GM23248 (cell line): ENCODE results near the gene PCLAF. TPM values are rescaled to one million over a fixed set of nuclear protein-coding genes. Genes with fewer than 3 reads are reported as not detected.

ENCODE experiments used
- DNase-seq: peaks from one replicate; pipeline ENCODE4 v3.0.0-alpha.2; 2015
- H2AFZ ChIP-seq: fragments of 200-600 bp; sonication (generic); 2 replicates; pipeline ENCODE4 v1.6.1; 2016; ENCODE audit warnings: antibody characterized with exemption
- H3F3A ChIP-seq: fragments of 200-600 bp; sonication (generic); 2 replicates; pipeline ENCODE4 v1.6.1; 2016; ENCODE audit warnings: mild to moderate bottlenecking, antibody characterized with exemption, mixed run types; ENCODE audit not compliant: insufficient read depth
- H3K27ac ChIP-seq: fragments of 200-600 bp; sonication (generic); 2 replicates; pipeline ENCODE4 v1.5.1; 2016; ENCODE audit warnings: mild to moderate bottlenecking
- H3K27me3 ChIP-seq: fragments of 200-600 bp; sonication (generic); replicated peaks from 2 replicates; pipeline ENCODE4 v1.6.1; 2016; ENCODE audit warnings: mild to moderate bottlenecking; ENCODE audit not compliant: insufficient read depth
- H3K36me3 ChIP-seq: fragments of 200-600 bp; sonication (generic); 2 replicates; pipeline ENCODE4 v1.6.1; 2016; ENCODE audit warnings: low read depth, mild to moderate bottlenecking
- H3K4me1 ChIP-seq: fragments of 200-600 bp; sonication (generic); 2 replicates; pipeline ENCODE4 v1.6.1; 2016; ENCODE audit warnings: mild to moderate bottlenecking; ENCODE audit not compliant: insufficient read depth
- H3K4me2 ChIP-seq: fragments of 200-600 bp; sonication (generic); one replicate; pipeline ENCODE4 v1.6.1; 2016; ENCODE audit warnings: mild to moderate bottlenecking; ENCODE audit not compliant: unreplicated experiment
- H3K4me3 ChIP-seq: fragments of 200-600 bp; sonication (generic); 2 replicates; pipeline ENCODE4 v1.5.1; 2016; ENCODE audit warnings: mild to moderate bottlenecking
- H3K79me2 ChIP-seq: fragments of 200-600 bp; sonication (generic); 2 replicates; pipeline ENCODE4 v1.6.1; 2016; ENCODE audit warnings: mild to moderate bottlenecking; ENCODE audit not compliant: insufficient read depth
- H3K9ac ChIP-seq: fragments of 200-600 bp; sonication (generic); 2 replicates; pipeline ENCODE4 v1.6.1; 2016; ENCODE audit warnings: mild to moderate bottlenecking
- H3K9me2 ChIP-seq: fragments of 200-600 bp; sonication (generic); 2 replicates; pipeline ENCODE4 v1.6.1; 2016; ENCODE audit warnings: mixed run types, mild to moderate bottlenecking, moderate library complexity; ENCODE audit not compliant: insufficient read depth
- H3K9me3 ChIP-seq: fragments of 200-600 bp; sonication (generic); one replicate; pipeline ENCODE4 v1.6.1; 2017; ENCODE audit warnings: low read depth
- H4K20me1 ChIP-seq: fragments of 200-600 bp; sonication (generic); 2 replicates; pipeline ENCODE4 v1.6.0; 2016; ENCODE audit not compliant: insufficient read depth
- EZH2 ChIP-seq: fragments of 200-600 bp; sonication (generic); IDR thresholded peaks from 2 replicates; pipeline ENCODE4 v1.6.1; 2018; ENCODE audit warnings: antibody characterized with exemption, mild to moderate bottlenecking; ENCODE audit not compliant: insufficient read depth, poor library complexity, severe bottlenecking
- EZH2phosphoT487 ChIP-seq: fragments of 200-600 bp; sonication (generic); IDR thresholded peaks from 2 replicates; pipeline ENCODE4 v1.6.1; 2018; ENCODE audit warnings: antibody characterized with exemption, moderate library complexity, mild to moderate bottlenecking, low read depth; ENCODE audit not compliant: insufficient read depth
- WGBS, 2 experiments: methylation state at CpG; one replicate each; pipeline ENCODE4 v1.1.6; 2015 to 2017; ENCODE audit warnings: low lambda C conversion rate in 2 of 2, low coverage in 1 of 2; ENCODE audit errors: missing lambda C conversion rate in 2 of 2; 5-methylcytosine and 5-hydroxymethylcytosine counted together
- in situ Hi-C: fragments of 300-500 bp; cut with MboI; formaldehyde crosslinking; loops from 2 replicates; pipeline ENCODE4 v1.15.0; 2020
- polyA plus RNA-seq: library from polyadenylated mRNA; unstranded; fragments of >200 nt; fragmentation: Nextera tagmentation; extraction: Ambion mirVana; gene quantifications from 2 replicates; pipeline ENCODE4 v1.2.1, GENCODE V29; 2016
- total RNA-seq: library from RNA; depleted of rRNA; stranded (reverse); fragments of >200 nt; shearing (Covaris generic); gene quantifications from 2 replicates; pipeline ENCODE4 v1.2.3, GENCODE V29; 2014

PCLAF gene
- total and polyA plus RNA-seq, 2 experiments from 2014 or later: 16.0 to 44.5 TPM

GRCh38 chr15:64425221-64425620 lies 44.0 kb upstream of the PCLAF start:
- no peak for DNase-seq
- Histone ChIP-seq H3K27me3 (no peaks in the 10 kb centered on the region), H3K4me1 (peaks cover 12% of the 10 kb centered on the region), H2AFZ (no peak overlapping the region), H3K4me2 (no peak overlapping the region), H3K9ac (no peak overlapping the region), H3K79me2 (no peaks in the 10 kb centered on the region), H3F3A (peaks cover 24% of the 10 kb centered on the region), H4K20me1 (no peaks in the 10 kb centered on the region), H3K9me2 (no peaks in the 10 kb centered on the region), H3K4me3 (no peak overlapping the region), H3K27ac (no peak overlapping the region), H3K9me3 (no peaks in the 10 kb centered on the region), H3K36me3 (peaks cover 37% of the 10 kb centered on the region; the same call in 1 of the 2 replicates)
- in situ Hi-C loops: loop anchor here (10.0 kb wide), 1 partner anchor 230 kb away; no protein-coding TSS in a partner anchor
- TF ChIP-seq EZH2phosphoT487: no peak
- no peak for TF ChIP-seq EZH2
- WGBS, 2 experiments: 66 to 70% methylated on average over 3 of the region's 3 CpGs

- Histone ChIP-seq H2AFZ (no peak overlapping the region), H3K9me2 (no peaks in the 10 kb centered on the region), H4K20me1 (no peaks in the 10 kb centered on the region), H3K9me3 (no peaks in the 10 kb centered on the region), H3K27ac (no peak overlapping the region), H3K36me3 (peaks cover 39% of the 10 kb centered on the region), H3K79me2 (no peaks in the 10 kb centered on the region), H3F3A (peaks cover 12% of the 10 kb centered on the region), H3K4me1 (no peaks in the 10 kb centered on the region), H3K27me3 (no peaks in the 10 kb centered on the region), H3K9ac (no peak overlapping the region), H3K4me2 (no peak overlapping the region), H3K4me3 (no peak overlapping the region)
- TF ChIP-seq EZH2phosphoT487 (no peak), EZH2 (no peak)
- WGBS, 2 experiments: 90 to 93% methylated on average over 6 of the region's 6 CpGs
- DNase-seq: no peak
- in situ Hi-C loops: loop anchor here (10.0 kb wide), 1 partner anchor 231 kb away; no protein-coding TSS in a partner anchor
Measured at GRCh38 chr15:64423970-64424369, 42.7 kb upstream of the PCLAF start.

- Histone ChIP-seq H4K20me1 (no peaks in the 10 kb centered on the region), H3K9me3 (no peaks in the 10 kb centered on the region), H3F3A (no peaks in the 10 kb centered on the region), H3K27me3 (no peaks in the 10 kb centered on the region), H3K4me1 (no peaks in the 10 kb centered on the region), H3K27ac (no peak overlapping the region), H3K36me3 (peaks cover 49% of the 10 kb centered on the region), H3K9ac (no peak overlapping the region), H3K9me2 (no peaks in the 10 kb centered on the region), H2AFZ (no peak overlapping the region), H3K79me2 (no peaks in the 10 kb centered on the region), H3K4me2 (no peak overlapping the region), H3K4me3 (no peak overlapping the region)
- WGBS, 2 experiments: 96% methylated on average over 2 of the region's 2 CpGs
- in situ Hi-C loops: loop anchor here (10.0 kb wide), 1 partner anchor 232 kb away; no protein-coding TSS in a partner anchor
- DNase-seq: no peak
- TF ChIP-seq EZH2phosphoT487 (no peak), EZH2 (no peak)
Measured at GRCh38 chr15:64422697-64423096, 41.5 kb upstream of the PCLAF start.

- WGBS, 2 experiments: 92 to 94% methylated on average over 2 of the region's 2 CpGs
- H3K36me3 ChIP-seq: peaks cover 59% of the 10 kb centered on the region
- no peaks in the 10 kb centered on the region for H3K4me1 ChIP-seq
- no peaks in the 10 kb centered on the region for H3K27me3 ChIP-seq
- DNase-seq: no peak
- H3K9me2 ChIP-seq: no peaks in the 10 kb centered on the region
- no peak overlapping the region for H3K27ac ChIP-seq
- no peaks in the 10 kb centered on the region for H3F3A ChIP-seq
- no peak overlapping the region for H3K9ac ChIP-seq
- H3K4me2 ChIP-seq: no peak overlapping the region
- no peaks in the 10 kb centered on the region for H4K20me1 ChIP-seq
- H3K4me3 ChIP-seq: no peak overlapping the region
- no peaks in the 10 kb centered on the region for H3K9me3 ChIP-seq
- TF ChIP-seq EZH2phosphoT487 (no peak), EZH2 (no peak)
- in situ Hi-C loops: no loop called here
- no peaks in the 10 kb centered on the region for H3K79me2 ChIP-seq
- H2AFZ ChIP-seq: no peak overlapping the region
Measured at GRCh38 chr15:64412216-64412615, 31.0 kb upstream of the PCLAF start.

- Histone ChIP-seq H3K79me2 (no peaks in the 10 kb centered on the region), H3K4me2 (no peak overlapping the region), H3K9me3 (no peaks in the 10 kb centered on the region), H3K9me2 (no peaks in the 10 kb centered on the region), H3K4me1 (no peaks in the 10 kb centered on the region; the same call in 1 of the 2 replicates), H3F3A (no peaks in the 10 kb centered on the region), H3K4me3 (no peak overlapping the region), H2AFZ (no peak overlapping the region), H3K9ac (no peak overlapping the region), H3K27me3 (no peaks in the 10 kb centered on the region), H3K27ac (no peak overlapping the region), H4K20me1 (no peaks in the 10 kb centered on the region), H3K36me3 (peaks cover 67% of the 10 kb centered on the region)
- no peak for DNase-seq
- WGBS, 2 experiments: 94% methylated on average over 2 of the region's 2 CpGs
- in situ Hi-C loops: no loop called here
- TF ChIP-seq EZH2phosphoT487 (no peak), EZH2 (no peak)
Measured at GRCh38 chr15:64400583-64400982, 19.3 kb upstream of the PCLAF start.
